ENCODE measurements around the gene ALDH1A1.

GRCh38 chr9:72880821-72881220, 72.0 kb downstream of the ALDH1A1 start:
- no peak for TF ChIP-seq CTCF (conservative IDR thresholded peaks at IDR 0.05)
- no peak for TF ChIP-seq ZFX (IDR thresholded peaks at IDR 0.05)

All from C4-2B (cell line).